Measurements from ENCODE around the gene SMIM44. TPM values are rescaled to one million over a fixed set of nuclear protein-coding genes. Genes with fewer than 3 reads are reported as not detected.

SMIM44 gene
- total RNA-seq, 4 donors from 2014 or later: 5.4 to 11.0 TPM; not detected in 2

GRCh38 chr19:3520166-3521103 is 37.2 kb upstream of the SMIM44 start:
- DNase-seq: peak in 2 of 3 donors; percentile 84 to 86
- no peak for TF ChIP-seq POLR2A (IDR thresholded peaks at IDR 0.05)
- TF ChIP-seq CTCF (IDR thresholded peaks at IDR 0.05): no peak
- peaks cover 0 to 29% (median 5%) of the 10 kb centered on the region in 4 donors for H3K4me1 ChIP-seq
- H3K9me3 ChIP-seq: no peaks in the 10 kb centered on the region
- peaks cover 0 to 39% (median 0%) of the 10 kb centered on the region in 3 donors for H3K36me3 ChIP-seq
- peak overlapping the region in 2 of 4 donors; percentile 46 to 82 for H3K27ac ChIP-seq
- H3K27me3 ChIP-seq: no peaks in the 10 kb centered on the region
- H3K4me3 ChIP-seq: no peak overlapping the region

- Histone ChIP-seq H3K4me1 (peaks cover 0 to 29% (median 5%) of the 10 kb centered on the region in 4 donors), H3K4me3 (no peak overlapping the region), H3K36me3 (peaks cover 0 to 29% (median 0%) of the 10 kb centered on the region in 3 donors), H3K9me3 (no peaks in the 10 kb centered on the region), H3K27me3 (no peaks in the 10 kb centered on the region), H3K27ac (no peak overlapping the region)
- no peak for DNase-seq
- TF ChIP-seq CTCF (IDR thresholded peaks at IDR 0.05) (no peak), POLR2A (IDR thresholded peaks at IDR 0.05) (no peak)
These were observed 35.9 kb upstream of the SMIM44 start for GRCh38 chr19:3519126-3519525.

DNA sequence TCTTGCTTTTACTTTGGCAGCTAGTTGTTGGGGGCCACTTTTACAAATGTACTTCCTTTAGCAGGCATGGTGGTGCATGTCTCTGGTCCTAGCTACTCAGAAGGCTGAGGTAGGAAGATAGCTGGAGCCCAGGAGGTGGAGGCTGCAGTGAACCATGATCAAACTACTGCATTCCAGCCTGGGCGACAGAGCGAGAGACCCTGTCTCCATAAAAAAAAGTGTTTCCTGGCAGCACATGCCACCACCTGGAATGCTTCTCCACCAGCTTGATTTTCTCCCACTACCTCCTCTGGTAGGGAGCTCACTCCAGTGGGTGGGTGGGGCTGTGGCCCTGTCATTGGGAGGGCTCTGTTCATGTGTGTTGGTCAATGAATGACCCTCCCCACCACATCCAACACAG is 35.4 kb upstream of the SMIM44 start:
- no peak for TF ChIP-seq POLR2A (IDR thresholded peaks at IDR 0.05)
- H3K9me3 ChIP-seq: no peaks in the 10 kb centered on the region
- H3K27me3 ChIP-seq: no peaks in the 10 kb centered on the region
- DNase-seq: no peak
- peaks cover 0 to 24% (median 0%) of the 10 kb centered on the region in 3 donors for H3K36me3 ChIP-seq
- H3K27ac ChIP-seq: no peak overlapping the region
- H3K4me1 ChIP-seq: peaks cover 0 to 29% (median 5%) of the 10 kb centered on the region in 4 donors
- H3K4me3 ChIP-seq: no peak overlapping the region

- Histone ChIP-seq H3K27me3 (no peaks in the 10 kb centered on the region), H3K4me3 (no peak overlapping the region), H3K36me3 (peaks cover 0 to 20% (median 0%) of the 10 kb centered on the region in 3 donors), H3K9me3 (no peaks in the 10 kb centered on the region), H3K27ac (no peak overlapping the region), H3K4me1 (peaks cover 0 to 31% (median 5%) of the 10 kb centered on the region in 4 donors)
- TF ChIP-seq CTCF (IDR thresholded peaks at IDR 0.05) (no peak), POLR2A (IDR thresholded peaks at IDR 0.05) (no peak)
- no peak for DNase-seq
These were observed 35.0 kb upstream of the SMIM44 start for GRCh38 chr19:3518255-3518654.

GRCh38 chr19:3517638-3518037 is 34.4 kb upstream of the SMIM44 start:
- Histone ChIP-seq H3K9me3 (no peaks in the 10 kb centered on the region), H3K4me1 (peaks cover 0 to 38% (median 5%) of the 10 kb centered on the region in 4 donors), H3K27ac (no peak overlapping the region), H3K36me3 (peaks cover 0 to 17% (median 0%) of the 10 kb centered on the region in 3 donors), H3K27me3 (no peaks in the 10 kb centered on the region), H3K4me3 (no peak overlapping the region)
- no peak for DNase-seq
- no peak for TF ChIP-seq POLR2A (IDR thresholded peaks at IDR 0.05)
- no peak for TF ChIP-seq CTCF (IDR thresholded peaks at IDR 0.05)

GRCh38 chr19:3516675-3517207 is 33.5 kb upstream of the SMIM44 start:
- H3K27ac ChIP-seq: no peak overlapping the region

More at GRCh38 chr19:3516675-3517207, 33.5 kb upstream of the SMIM44 start:
- DNase-seq: peak in 2 of 3 donors; percentile 55 to 71
- Histone ChIP-seq H3K4me3 (no peak overlapping the region), H3K36me3 (peaks cover 0 to 17% (median 0%) of the 10 kb centered on the region in 3 donors), H3K27me3 (no peaks in the 10 kb centered on the region), H3K9me3 (no peaks in the 10 kb centered on the region), H3K4me1 (peaks cover 0 to 38% (median 5%) of the 10 kb centered on the region in 4 donors)
- TF ChIP-seq POLR2A (IDR thresholded peaks at IDR 0.05) (no peak), CTCF (IDR thresholded peaks at IDR 0.05) (no peak)

Measured in Peyer's patch (tissue), 4 donors.